CD4-positive, alpha-beta T cell treated with Interleukin-17A for 4 hours (primary cell): Measurements from ENCODE around the gene SLC16A7.
A peak's percentile ranks its signal among the peaks of the same experiment; 100 is the strongest.
"Not testable (repeated sequence)": the region's sequence is repeated elsewhere in the genome, so short reads cannot be mapped to it uniquely, and the experiment has no call there.

ENCODE experiments used
- DNase-seq: peaks from one replicate; pipeline ENCODE4 v3.0.0-alpha.2; 2020; ENCODE audit warnings: mixed read lengths

Gene SLC16A7

DNA sequence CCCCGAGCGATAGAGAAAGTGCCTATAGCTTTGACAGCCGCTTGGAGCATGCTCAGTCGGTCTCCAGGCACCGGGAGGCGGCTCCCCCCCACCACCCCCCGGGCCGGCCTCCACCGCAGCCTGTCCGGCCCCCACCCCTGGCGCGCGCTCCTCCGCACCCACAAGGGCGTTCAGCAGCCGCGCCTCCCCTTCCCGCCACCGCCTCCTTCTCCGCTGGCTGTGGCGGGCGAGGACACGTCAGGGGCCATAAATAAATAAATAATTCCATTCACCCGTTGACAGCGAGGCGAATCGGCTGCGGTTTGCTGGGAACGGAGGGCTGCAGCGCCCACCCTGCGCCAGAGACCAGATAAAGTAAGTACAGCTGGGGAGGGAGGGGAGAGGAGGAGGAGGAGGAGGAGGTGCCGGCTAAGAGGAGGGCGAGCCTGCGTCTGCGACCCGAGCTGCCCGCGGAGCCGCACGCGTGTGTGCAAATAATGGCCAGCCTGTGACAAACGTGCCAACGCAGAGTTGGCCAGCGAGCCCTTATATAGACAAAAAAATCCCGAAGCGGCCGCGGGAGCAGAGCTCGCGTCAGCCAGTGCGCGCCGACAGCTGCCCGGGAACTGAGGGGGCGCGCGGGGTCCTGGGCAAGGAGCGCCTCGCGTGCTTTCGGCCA, at the start of gene SLC16A7:
Gene SLC16A7, plus strand, starts transcription at position 147 of the 658 bp plus-strand sequence. CDS start 108,773 bp downstream, outside the sequence.
- peak; percentile 91 for DNase-seq

- no peak for DNase-seq
Measured at GRCh38 chr12:59548930-59549329, 46.9 kb upstream of the SLC16A7 start.

GRCh38 chr12:59559696-59560095, 36.1 kb upstream of the SLC16A7 start:
- no peak for DNase-seq

- DNase-seq: no peak
Measured at GRCh38 chr12:59570145-59570544, 25.7 kb upstream of the SLC16A7 start.

DNA sequence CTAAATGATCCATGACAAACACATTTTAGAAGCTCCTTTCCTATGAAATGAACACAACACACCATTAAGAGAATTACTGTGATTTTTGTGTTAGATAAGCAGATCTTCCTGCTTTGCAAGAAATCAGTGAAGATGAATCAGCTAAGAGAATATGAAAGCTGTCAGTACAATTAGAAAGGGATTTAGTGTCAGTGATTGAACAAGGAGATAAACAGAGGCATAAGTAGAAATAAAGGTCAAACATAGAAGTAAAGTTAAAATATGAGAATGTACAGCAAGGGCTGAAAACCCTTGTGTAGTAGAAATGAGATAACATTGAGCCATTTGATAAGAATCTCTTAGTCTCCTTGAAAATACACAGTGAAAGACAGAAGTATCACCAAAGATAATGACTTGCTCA, 21.4 kb upstream of the SLC16A7 start:
- no peak for DNase-seq

DNA sequence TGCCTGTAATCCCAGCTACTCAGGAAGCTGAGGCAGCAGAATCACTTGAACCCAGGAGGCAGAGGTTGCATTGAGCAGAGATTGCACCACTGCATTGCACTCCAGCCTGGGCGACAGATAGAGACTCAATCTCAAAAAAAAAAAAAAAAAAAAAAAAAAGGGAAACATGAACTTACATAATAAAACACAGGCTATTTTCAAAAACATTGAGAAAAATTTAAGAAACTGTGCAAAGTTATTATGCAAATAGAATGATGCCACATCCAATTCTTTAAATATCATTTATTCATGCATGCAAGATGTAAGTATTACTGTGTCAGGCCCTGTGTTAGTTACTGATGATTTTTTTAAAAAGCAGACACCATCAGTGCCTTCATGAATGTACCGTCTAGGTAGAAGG, 20.0 kb upstream of the SLC16A7 start:
- DNase-seq: no peak

DNA sequence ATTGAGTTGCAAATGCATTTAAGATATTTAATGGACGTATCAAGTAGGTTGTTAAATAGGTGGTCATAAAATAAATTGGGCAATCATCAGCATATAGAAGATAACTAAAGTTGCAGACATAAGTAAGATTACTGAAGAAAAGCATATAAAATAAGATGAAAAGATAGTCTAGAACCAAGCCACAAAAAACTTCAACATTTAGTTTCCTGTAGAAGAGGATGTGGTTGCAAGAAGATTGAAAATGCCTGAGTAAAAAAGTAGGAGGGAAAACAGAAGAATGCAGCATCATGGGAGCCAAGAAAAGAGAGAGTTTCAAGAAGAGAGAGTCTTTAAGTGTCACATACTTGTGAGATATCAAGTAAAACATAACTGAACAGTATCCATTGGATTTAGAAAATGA, 17.6 kb upstream of the SLC16A7 start:
- no peak for DNase-seq

DNA sequence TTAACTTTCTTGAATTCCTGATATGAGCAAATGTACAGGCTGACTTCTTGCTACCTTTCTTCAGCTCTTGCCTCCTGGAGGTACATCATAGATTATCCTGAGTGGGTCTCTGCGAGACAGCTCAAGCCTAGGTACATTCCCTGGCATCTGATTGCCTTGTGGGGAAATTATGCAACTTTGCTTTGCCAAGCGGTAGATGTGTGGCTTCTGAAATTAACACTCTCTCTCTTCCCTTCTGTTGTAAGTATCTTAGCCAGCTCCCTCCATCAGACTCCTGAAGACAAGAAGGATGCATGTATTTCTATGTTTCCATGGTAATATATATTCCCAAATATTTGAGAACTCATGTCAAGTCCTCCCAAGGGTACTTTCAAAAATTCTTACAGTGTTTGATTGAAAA, 16.2 kb upstream of the SLC16A7 start:
- DNase-seq: no peak

- no peak for DNase-seq
Measured at GRCh38 chr12:59580050-59580449, 15.8 kb upstream of the SLC16A7 start.

DNA sequence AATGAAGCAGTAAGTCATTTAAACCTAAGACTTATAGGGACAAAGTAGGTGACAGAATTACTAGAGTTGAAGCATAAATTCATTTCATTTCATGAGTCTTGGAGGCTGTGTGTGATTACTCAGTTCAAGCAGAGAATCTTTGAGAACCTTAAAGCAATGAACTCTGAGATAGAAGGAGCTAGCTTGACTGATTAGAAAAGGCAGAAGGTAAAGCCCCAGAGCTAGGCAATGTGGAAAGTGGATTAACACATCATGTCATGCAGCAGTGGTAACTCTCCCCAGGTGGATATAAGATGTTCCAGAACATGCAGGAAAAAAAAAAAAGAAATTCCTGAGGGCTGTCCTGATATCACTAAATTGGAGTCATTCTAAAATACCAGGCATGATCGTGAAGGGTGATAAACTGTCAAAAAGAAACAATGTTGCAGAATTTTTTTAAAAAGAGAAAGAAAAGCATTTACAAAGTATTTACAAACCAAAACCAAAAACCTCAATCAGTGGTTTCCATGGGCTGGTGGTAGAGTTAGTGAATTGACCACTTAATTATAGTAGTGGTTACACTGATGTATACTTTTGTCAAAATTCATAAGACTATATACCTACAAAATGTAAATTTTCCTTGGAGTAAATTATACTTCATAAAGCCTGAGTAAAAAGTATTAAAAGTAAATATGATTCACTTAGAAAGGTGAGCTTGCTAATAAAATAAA, 12.7 kb upstream of the SLC16A7 start:
- DNase-seq: no peak

DNA sequence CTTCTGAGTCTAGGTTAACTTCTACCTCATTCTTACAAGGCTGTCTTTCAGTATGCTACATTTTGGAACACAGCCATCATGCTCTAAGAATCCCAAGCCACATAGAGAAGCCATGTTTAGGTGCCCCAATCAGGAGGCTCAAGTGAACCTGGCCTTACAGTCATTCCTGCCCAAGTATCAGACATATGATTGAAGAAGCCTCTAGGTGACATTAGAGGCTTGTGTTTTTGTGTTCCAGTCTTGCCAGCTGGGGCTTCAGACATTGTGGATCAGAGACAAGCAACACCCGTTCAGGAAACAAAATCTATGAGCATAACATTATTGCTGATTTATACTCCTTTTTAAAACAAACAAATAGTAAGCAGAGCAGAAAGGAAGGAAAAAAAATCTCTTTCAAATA, 8.1 kb upstream of the SLC16A7 start:
- DNase-seq: no peak

DNA sequence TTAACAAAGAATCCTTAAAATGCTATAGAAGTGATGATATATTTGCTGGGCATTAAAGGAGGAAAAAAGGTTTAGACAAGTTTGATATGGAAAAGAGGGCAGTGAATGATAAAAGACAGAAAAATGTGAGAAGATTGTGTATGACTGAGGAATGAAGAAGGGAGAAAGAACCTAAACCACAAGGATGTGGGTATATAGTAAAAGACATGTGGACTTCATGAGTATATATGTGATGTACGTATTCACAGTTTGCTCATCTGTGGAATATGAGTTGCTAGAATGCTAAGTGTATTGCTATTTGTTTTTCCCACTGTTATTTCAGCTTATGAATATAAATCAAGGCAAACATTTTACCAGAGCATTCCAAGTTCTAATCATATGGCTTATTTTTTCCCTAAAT, 2.1 kb upstream of the SLC16A7 start:
- no peak for DNase-seq

DNA sequence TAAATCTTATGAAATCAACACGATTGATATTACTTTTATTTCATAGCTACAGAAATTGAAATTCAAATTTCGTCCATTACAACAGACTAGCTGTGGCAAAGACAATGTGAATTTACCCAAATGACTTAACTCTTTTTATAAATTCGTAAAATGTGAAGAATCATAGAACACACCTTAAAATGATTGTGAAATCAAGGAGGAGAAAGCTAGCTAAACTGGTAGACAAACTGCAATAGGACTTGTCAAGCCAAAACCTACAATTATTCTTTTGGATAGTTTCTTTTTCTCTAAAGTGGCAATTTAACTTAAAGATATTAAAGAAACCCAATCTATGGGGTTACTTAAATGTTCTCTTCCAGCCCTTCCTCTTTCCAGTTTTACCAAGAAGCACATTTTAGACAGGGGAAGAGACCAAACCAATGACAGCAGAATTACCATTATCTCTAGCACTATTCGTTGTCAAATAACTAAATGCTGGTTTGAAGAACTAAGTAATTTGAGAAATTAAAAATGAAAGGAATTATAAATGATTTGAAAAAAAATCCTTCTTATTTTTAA, 807 bp upstream of the SLC16A7 start:
- no peak for DNase-seq

GRCh38 chr12:59595565-59595882, 305 bp upstream of the SLC16A7 start:
- DNase-seq: no peak

- peak; percentile 45 for DNase-seq
Measured at GRCh38 chr12:59597385-59597781, 1.6 kb downstream of the SLC16A7 start.

- no peak for DNase-seq
Measured at GRCh38 chr12:59600171-59600570, 4.3 kb downstream of the SLC16A7 start.

- no peak for DNase-seq
Measured at GRCh38 chr12:59603754-59604153, 7.9 kb downstream of the SLC16A7 start.

- DNase-seq: not testable (repeated sequence)
Measured at GRCh38 chr12:59612823-59613434, 17.1 kb downstream of the SLC16A7 start.

GRCh38 chr12:59615392-59616165, 19.8 kb downstream of the SLC16A7 start:
- no peak for DNase-seq

GRCh38 chr12:59619461-59620240, 23.8 kb downstream of the SLC16A7 start:
- no peak for DNase-seq

DNA sequence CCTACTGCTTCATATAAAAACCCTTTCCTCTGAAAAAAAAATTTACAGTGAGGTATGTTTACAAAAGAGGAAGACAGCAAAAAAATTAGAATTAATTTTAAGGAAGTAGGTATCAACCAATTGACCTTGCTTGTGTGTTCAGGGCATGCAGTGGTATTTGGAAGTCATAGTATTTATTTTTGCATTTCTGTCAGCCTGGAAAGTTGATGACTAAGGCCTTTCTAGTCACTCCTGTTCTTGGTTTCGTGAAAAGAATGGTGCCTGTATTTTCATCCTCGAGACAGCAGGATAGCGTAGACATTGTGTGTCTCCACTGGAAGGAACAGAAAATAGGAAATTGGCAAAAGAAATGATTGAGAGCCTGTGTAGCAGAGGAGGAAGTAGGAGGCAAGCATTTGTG, 24.5 kb downstream of the SLC16A7 start:
- DNase-seq: no peak

DNA sequence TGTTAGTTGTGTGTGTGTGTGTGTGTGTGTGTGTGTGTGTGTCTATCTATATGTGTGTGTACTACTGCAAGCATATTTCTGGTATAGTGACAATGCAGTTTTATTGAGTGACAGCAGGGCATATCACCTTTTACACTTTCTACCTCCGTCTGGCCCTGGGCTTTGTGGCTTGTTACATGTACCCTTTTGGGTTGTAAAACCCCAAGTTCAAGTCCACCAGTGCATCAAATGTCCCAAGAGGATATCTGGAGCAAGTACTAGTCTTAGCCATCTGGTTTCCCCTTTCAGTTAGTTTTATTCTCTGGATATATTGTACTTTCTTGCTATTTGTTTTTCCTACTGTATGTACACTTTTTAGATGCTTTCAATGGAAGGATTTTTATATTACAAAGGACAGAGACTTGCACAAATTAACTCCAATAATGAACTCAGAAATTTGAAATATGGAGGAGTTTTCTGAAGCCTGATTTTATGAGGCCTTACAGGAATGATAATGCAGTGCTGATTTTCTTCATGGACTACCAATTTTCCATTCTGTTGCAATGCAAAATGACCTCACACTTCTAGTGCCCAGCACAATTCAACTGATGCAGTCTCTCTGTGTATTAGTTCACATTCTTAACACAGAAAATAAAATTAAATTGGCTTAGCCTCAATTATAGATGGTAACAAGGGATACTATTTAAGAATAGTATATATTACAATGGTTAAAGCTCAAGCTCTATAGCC, 29.1 kb downstream of the SLC16A7 start:
- DNase-seq: no peak
